ENCODE results near the gene ABCG1.
A peak's percentile ranks its signal among the peaks of the same experiment; 100 is the strongest.

Gene ABCG1

DNA sequence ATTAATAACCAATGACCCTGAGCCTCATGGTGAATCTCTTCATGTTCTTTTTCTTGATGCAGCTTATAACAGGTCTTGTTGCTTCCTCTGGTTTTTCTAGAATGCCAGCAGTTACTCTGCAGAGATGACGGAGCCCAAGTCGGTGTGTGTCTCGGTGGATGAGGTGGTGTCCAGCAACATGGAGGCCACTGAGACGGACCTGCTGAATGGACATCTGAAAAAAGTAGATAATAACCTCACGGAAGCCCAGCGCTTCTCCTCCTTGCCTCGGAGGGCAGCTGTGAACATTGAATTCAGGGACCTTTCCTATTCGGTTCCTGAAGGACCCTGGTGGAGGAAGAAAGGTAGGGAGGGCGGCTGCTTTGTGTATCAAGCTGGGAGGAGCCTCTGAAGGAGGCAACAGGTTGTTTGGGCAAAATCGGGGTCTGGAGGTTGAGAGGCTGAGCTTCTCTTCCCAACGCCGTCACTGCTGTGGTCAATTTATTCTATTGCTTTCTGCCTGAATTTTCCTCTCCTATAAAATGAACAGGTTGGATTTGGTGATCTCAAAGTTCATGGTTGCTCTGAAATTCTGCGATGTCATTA, 6.7 kb downstream of the ABCG1 start:
- TF ChIP-seq, protein P1, sequence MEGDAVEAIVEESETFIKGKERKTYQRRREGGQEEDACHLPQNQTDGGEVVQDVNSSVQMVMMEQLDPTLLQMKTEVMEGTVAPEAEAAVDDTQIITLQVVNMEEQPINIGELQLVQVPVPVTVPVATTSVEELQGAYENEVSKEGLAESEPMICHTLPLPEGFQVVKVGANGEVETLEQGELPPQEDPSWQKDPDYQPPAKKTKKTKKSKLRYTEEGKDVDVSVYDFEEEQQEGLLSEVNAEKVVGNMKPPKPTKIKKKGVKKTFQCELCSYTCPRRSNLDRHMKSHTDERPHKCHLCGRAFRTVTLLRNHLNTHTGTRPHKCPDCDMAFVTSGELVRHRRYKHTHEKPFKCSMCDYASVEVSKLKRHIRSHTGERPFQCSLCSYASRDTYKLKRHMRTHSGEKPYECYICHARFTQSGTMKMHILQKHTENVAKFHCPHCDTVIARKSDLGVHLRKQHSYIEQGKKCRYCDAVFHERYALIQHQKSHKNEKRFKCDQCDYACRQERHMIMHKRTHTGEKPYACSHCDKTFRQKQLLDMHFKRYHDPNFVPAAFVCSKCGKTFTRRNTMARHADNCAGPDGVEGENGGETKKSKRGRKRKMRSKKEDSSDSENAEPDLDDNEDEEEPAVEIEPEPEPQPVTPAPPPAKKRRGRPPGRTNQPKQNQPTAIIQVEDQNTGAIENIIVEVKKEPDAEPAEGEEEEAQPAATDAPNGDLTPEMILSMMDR (IDR thresholded peaks at IDR 0.05; ENCODE audit: poor library complexity, severe bottlenecking) = no peak
- Histone ChIP-seq H3K4me3 (ENCODE audit: severe bottlenecking) (no peak overlapping the region), H3K9me3 (ENCODE audit: severe bottlenecking) (no peaks in the 10 kb centered on the region), H3K27ac (ENCODE audit: poor library complexity, severe bottlenecking) (no peak overlapping the region), H3K36me3 (ENCODE audit: low read depth) (peaks cover 4% of the 10 kb centered on the region; the same call in 1 of the 2 replicates), H3K27me3 (ENCODE audit: insufficient read depth, poor library complexity, severe bottlenecking) (no peaks in the 10 kb centered on the region), H3K4me1 (ENCODE audit: insufficient read depth, poor library complexity, severe bottlenecking) (peaks cover 17% of the 10 kb centered on the region)
- DNase-seq (ENCODE audit: low spot score) (peak; percentile 20), ATAC-seq (ENCODE audit: low read depth) (no peak)

DNA sequence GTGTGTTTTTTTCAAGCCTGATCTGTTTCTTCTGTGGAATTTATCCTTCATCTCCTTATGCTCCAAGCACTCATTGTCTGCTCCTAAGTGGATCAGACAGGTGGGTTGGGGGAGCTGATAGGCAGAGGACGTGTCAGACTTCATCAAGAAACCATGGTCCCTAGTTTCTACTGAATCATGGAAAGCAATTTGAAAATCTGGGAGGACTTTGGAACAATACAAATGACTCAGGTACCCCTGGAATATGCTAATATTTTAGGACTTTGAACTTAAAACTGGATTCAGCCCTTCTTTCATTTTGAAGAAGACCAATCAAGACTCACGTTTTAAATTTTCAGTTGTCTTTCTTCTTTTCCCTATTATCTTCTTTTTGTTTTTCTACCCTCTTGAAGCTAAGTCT, 7.7 kb downstream of the ABCG1 start:
- peaks cover 15% of the 10 kb centered on the region for H3K4me1 ChIP-seq (ENCODE audit: insufficient read depth, poor library complexity, severe bottlenecking)
- peaks cover 3% of the 10 kb centered on the region; the same call in 1 of the 2 replicates for H3K36me3 ChIP-seq (ENCODE audit: low read depth)
- no peaks in the 10 kb centered on the region for H3K27me3 ChIP-seq (ENCODE audit: insufficient read depth, poor library complexity, severe bottlenecking)
- no peak overlapping the region for H3K27ac ChIP-seq (ENCODE audit: poor library complexity, severe bottlenecking)
- TF ChIP-seq, protein P1 (IDR thresholded peaks at IDR 0.05; ENCODE audit: poor library complexity, severe bottlenecking) = no peak
- DNase-seq (ENCODE audit: low spot score) = peak; percentile 3
- no peak for ATAC-seq (ENCODE audit: low read depth)
- H3K4me3 ChIP-seq (ENCODE audit: severe bottlenecking) = no peak overlapping the region
- H3K9me3 ChIP-seq (ENCODE audit: severe bottlenecking) = no peaks in the 10 kb centered on the region

GRCh38 chr21:42227909-42228708, 9.2 kb downstream of the ABCG1 start:
- TF ChIP-seq, protein P1 (IDR thresholded peaks at IDR 0.05; ENCODE audit: poor library complexity, severe bottlenecking) = no peak
- peaks cover 15% of the 10 kb centered on the region for H3K4me1 ChIP-seq (ENCODE audit: insufficient read depth, poor library complexity, severe bottlenecking)
- peak; percentile 93 for DNase-seq (ENCODE audit: low spot score)
- no peak overlapping the region for H3K4me3 ChIP-seq (ENCODE audit: severe bottlenecking)
- peak overlapping the region; percentile 22 for H3K27ac ChIP-seq (ENCODE audit: poor library complexity, severe bottlenecking)
- H3K9me3 ChIP-seq (ENCODE audit: severe bottlenecking) = no peaks in the 10 kb centered on the region
- peak; percentile 99 for ATAC-seq (ENCODE audit: low read depth)
- H3K27me3 ChIP-seq (ENCODE audit: insufficient read depth, poor library complexity, severe bottlenecking) = no peaks in the 10 kb centered on the region
- no peaks in the 10 kb centered on the region; the same call in 1 of the 2 replicates for H3K36me3 ChIP-seq (ENCODE audit: low read depth)

DNA sequence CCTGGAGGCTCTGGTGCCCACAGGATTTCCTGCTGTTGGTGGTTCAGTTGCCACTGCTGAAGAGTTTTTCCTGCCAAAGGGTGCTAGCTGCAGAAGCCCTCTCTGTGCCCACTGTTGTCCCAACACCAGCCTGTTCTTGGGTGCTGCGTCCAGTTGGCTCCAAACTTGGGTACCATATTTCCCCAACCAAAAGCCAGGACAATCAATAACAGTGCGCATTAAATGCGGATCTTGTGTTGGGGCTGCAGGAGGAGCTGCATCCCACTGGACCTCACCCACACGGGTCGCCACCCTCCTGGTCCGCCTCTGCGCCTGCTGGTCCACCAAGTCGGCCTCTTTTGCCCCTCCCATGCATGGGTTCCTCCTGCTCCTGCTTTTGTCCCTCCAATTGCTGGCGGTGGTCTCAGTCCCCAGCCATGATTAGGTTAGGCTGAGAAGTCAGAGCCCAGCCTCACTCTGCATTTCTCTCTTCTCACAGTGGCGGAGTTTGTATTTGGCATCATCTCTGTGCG, 9.8 kb downstream of the ABCG1 start:
- H3K27me3 ChIP-seq (ENCODE audit: insufficient read depth, poor library complexity, severe bottlenecking) = no peaks in the 10 kb centered on the region
- peak; percentile 28 for DNase-seq (ENCODE audit: low spot score)
- peak overlapping the region; percentile 22 for H3K27ac ChIP-seq (ENCODE audit: poor library complexity, severe bottlenecking)
- TF ChIP-seq, protein P1 (IDR thresholded peaks at IDR 0.05; ENCODE audit: poor library complexity, severe bottlenecking) = no peak
- no peak overlapping the region for H3K4me3 ChIP-seq (ENCODE audit: severe bottlenecking)
- no peak for ATAC-seq (ENCODE audit: low read depth)
- no peaks in the 10 kb centered on the region for H3K9me3 ChIP-seq (ENCODE audit: severe bottlenecking)
- H3K4me1 ChIP-seq (ENCODE audit: insufficient read depth, poor library complexity, severe bottlenecking) = peaks cover 21% of the 10 kb centered on the region
- H3K36me3 ChIP-seq (ENCODE audit: low read depth) = no peaks in the 10 kb centered on the region; the same call in 1 of the 2 replicates
